Stimulated activated CD8-positive, alpha-beta memory T cell treated with anti-CD3 and anti-CD28 coated beads, Interleukin-7, amount 100 ng/mL, for 48 hours (primary cell): ENCODE results near the gene DLL3.

Source experiments
- DNase-seq, 2 donors: peaks; one replicate each; pipeline ENCODE4 v3.0.0-alpha.2; 2020; ENCODE audit warnings: low read depth in 1 of 2; ENCODE audit errors: extremely low read depth in 1 of 2

DLL3 gene

GRCh38 chr19:39550197-39550596 lies 51.5 kb downstream of the DLL3 start:
- DNase-seq = no peak

DNA sequence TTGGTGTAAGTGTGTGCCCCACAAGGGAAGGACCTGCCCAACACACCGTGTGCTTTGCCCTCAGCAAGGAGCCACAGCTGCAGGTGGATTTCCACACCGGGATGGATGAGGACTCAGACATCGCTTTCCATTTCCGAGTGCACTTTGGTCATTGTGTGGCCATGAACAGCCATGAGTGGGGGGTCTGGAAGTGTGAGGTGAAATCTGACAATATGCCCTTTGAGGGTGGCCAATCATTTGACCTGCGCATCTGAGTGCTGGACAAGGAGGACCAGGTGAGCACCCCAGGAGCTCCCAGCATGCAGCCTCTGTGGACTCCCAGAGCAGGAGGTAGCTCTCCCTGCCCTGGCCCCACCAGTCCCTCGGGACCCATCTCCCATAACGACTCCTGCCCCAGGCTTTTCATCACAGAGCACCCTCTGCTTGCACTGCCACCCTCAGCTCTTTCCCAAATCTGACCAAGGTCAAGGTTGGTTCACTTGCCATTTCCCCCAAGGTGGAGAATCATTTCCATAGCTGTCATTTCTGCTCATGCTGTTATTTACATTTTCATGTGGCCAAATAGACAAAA lies 54.4 kb downstream of the DLL3 start:
- DNase-seq = no peak

- DNase-seq = no peak
Measured at GRCh38 chr19:39554701-39555311, 56.1 kb downstream of the DLL3 start.

DNA sequence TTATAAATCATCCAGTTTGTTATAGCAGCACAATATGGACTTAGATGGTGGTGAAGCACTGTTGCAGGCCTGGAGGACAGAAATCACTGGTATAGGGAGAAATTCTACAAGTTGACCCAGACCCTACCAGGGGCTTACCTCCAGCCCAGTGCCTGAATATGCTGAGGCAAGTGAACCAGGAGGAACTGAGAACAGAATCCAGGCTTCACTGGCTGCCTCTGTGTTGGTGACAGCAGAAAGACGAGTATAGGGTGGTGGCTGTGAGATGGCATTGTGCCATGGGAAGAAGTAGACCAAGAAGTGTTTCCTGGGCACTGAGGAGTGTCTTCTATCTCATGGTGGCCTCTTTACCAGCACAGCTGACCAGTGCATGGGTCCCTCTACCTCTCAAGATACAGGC lies 57.1 kb downstream of the DLL3 start:
- no peak for DNase-seq
